Activated naive CD8-positive, alpha-beta T cell treated with anti-CD3 and anti-CD28 coated beads, Interleukin-2, amount 50 U/mL, for 16 hours (primary cell): Measurements from ENCODE around the gene PKP3.
"Not testable (repeated sequence)": the region's sequence is repeated elsewhere in the genome, so short reads cannot be mapped to it uniquely, and the experiment has no call there.

Experiments
- DNase-seq: peaks from one replicate; pipeline ENCODE4 v3.0.0-alpha.2; 2020; ENCODE audit warnings: low read depth, low spot score

Gene PKP3

GRCh38 chr11:362642-363442 lies 31.2 kb upstream of the PKP3 start:
- no peak for DNase-seq

- not testable (repeated sequence) for DNase-seq
Measured at GRCh38 chr11:363443-363805, 30.6 kb upstream of the PKP3 start.

- no peak for DNase-seq
Measured at GRCh38 chr11:363948-364761, 29.9 kb upstream of the PKP3 start.

GRCh38 chr11:364991-365725 lies 28.9 kb upstream of the PKP3 start:
- DNase-seq = no peak

GRCh38 chr11:365831-366230 lies 28.2 kb upstream of the PKP3 start:
- DNase-seq = no peak

GRCh38 chr11:367956-368413 lies 26.0 kb upstream of the PKP3 start:
- no peak for DNase-seq

GRCh38 chr11:368414-369335 lies 25.3 kb upstream of the PKP3 start:
- DNase-seq = no peak

- no peak for DNase-seq
Measured at GRCh38 chr11:369336-370018, 24.5 kb upstream of the PKP3 start, which contains the start of gene B4GALNT4. Gene B4GALNT4 (plus strand): TSS chr11:369499. CDS start chr11:369804, 305 bp downstream.

- DNase-seq = no peak
Measured at GRCh38 chr11:370070-370941, 23.7 kb upstream of the PKP3 start.

- DNase-seq = no peak
Measured at GRCh38 chr11:371051-371450, 23.0 kb upstream of the PKP3 start.

GRCh38 chr11:371716-372590 lies 22.1 kb upstream of the PKP3 start:
- no peak for DNase-seq

- DNase-seq = no peak
Measured at GRCh38 chr11:372809-373715, 20.9 kb upstream of the PKP3 start.

- no peak for DNase-seq
Measured at GRCh38 chr11:373716-374551, 20.1 kb upstream of the PKP3 start.

- DNase-seq = no peak
Measured at GRCh38 chr11:375065-376025, 18.7 kb upstream of the PKP3 start.

GRCh38 chr11:376531-377173 lies 17.4 kb upstream of the PKP3 start:
- no peak for DNase-seq
